Mucosa of descending colon (tissue), 3 donors: ENCODE measurements around the gene EIF5A. TPM values are rescaled to one million over a fixed set of nuclear protein-coding genes. Genes with fewer than 3 reads are reported as not detected.

Experiments used
- ATAC-seq: fragments of 200-7000 bp; cut with Tn5 transposase; one replicate; pipeline ENCODE4 v1.9.1; 2020; ENCODE audit warnings: mild to moderate bottlenecking, moderate library complexity
- DNase-seq, 3 donors: peaks; one replicate each; pipeline ENCODE4 v3.0.0-alpha.2; 2020
- H3K36me3 ChIP-seq: fragments of 200-600 bp; one replicate; pipeline ENCODE4 v1.8.0; 2021; ENCODE audit warnings: low read depth, mild to moderate bottlenecking
- H3K4me1 ChIP-seq: fragments of 200-600 bp; one replicate; pipeline ENCODE4 v1.8.0; 2021; ENCODE audit warnings: low read depth, mild to moderate bottlenecking
- H3K4me3 ChIP-seq: fragments of 200-600 bp; one replicate; pipeline ENCODE4 v1.8.0; 2021; ENCODE audit warnings: mild to moderate bottlenecking
- H3K9me3 ChIP-seq: fragments of 200-600 bp; one replicate; pipeline ENCODE4 v1.8.0; 2021; ENCODE audit warnings: mild to moderate bottlenecking
- CTCF ChIP-seq: fragments of 200-600 bp; IDR thresholded peaks from one replicate; pipeline ENCODE4 v1.8.0; 2022; ENCODE audit warnings: antibody characterized with exemption, mild to moderate bottlenecking
- intact Hi-C, 2 donors: fragments of 100-400 bp; cut with DNase I in 1 of 2; cut with micrococcal nuclease in 1 of 2; formaldehyde crosslinking; loops; one replicate each; pipeline versions ENCODE4 v1.11.0 to v1.11.1; 2022; cut with DNase I, micrococcal nuclease
- total RNA-seq, 3 donors: library from RNA; stranded (reverse); fragmentation: NEBNext Ultra II Directional in 2 of 3; extraction: Animal tissue kit (Norgen Biotek cat#: 25700) in 2 of 3; gene quantifications; one replicate each; pipeline versions ENCODE4 v1.2.1 to v1.2.4, GENCODE V29; 2021 to 2023
- donor health status: DM: no; HTN: no; CAD: no; lungs with moderate emphysema.
- donor health status: DM: no; HTN: no; CAD: no.
- donor health status: DM: no; HTN: yes; CAD: no.

The EIF5A gene
- total RNA-seq, 3 donors from 2014 or later, result 281 to 492 (median 313) TPM

- intact Hi-C loops, result no loop called here
- Histone ChIP-seq H3K9me3 (no peaks in the 10 kb centered on the region), H3K4me3 (no peak overlapping the region), H3K4me1 (peaks cover 27% of the 10 kb centered on the region), H3K36me3 (no peaks in the 10 kb centered on the region)
- DNase-seq (no peak), ATAC-seq (no peak)
- TF ChIP-seq CTCF, result no peak
These were observed 23.8 kb upstream of the EIF5A start for GRCh38 chr17:7283471-7284216.

GRCh38 chr17:7284911-7285310, 22.5 kb upstream of the EIF5A start:
- TF ChIP-seq CTCF, result no peak
- Histone ChIP-seq H3K36me3 (no peaks in the 10 kb centered on the region), H3K9me3 (no peaks in the 10 kb centered on the region), H3K4me3 (no peak overlapping the region), H3K4me1 (peaks cover 25% of the 10 kb centered on the region)
- ATAC-seq, result no peak
- DNase-seq, result no peak
- intact Hi-C loops, result no loop called here

GRCh38 chr17:7285679-7286078, 21.7 kb upstream of the EIF5A start:
- Histone ChIP-seq H3K4me1 (peaks cover 19% of the 10 kb centered on the region), H3K9me3 (no peaks in the 10 kb centered on the region), H3K36me3 (no peaks in the 10 kb centered on the region), H3K4me3 (no peak overlapping the region)
- ATAC-seq, result no peak
- no peak for DNase-seq
- intact Hi-C loops, result no loop called here
- TF ChIP-seq CTCF, result no peak

- Histone ChIP-seq H3K4me1 (peaks cover 8% of the 10 kb centered on the region), H3K9me3 (no peaks in the 10 kb centered on the region), H3K4me3 (no peak overlapping the region), H3K36me3 (no peaks in the 10 kb centered on the region)
- DNase-seq (no peak), ATAC-seq (no peak)
- intact Hi-C loops, result no loop called here
- TF ChIP-seq CTCF, result no peak
These were observed 18.0 kb upstream of the EIF5A start for GRCh38 chr17:7289256-7290032.

GRCh38 chr17:7290166-7290565, 17.3 kb upstream of the EIF5A start:
- intact Hi-C loops, result no loop called here
- H3K4me1 ChIP-seq, result peaks cover 10% of the 10 kb centered on the region

More at GRCh38 chr17:7290166-7290565, 17.3 kb upstream of the EIF5A start:
- Histone ChIP-seq H3K36me3 (no peaks in the 10 kb centered on the region), H3K9me3 (no peaks in the 10 kb centered on the region), H3K4me3 (no peak overlapping the region)
- ATAC-seq (no peak), DNase-seq (no peak)
- TF ChIP-seq CTCF, result no peak
